ENCODE results near the gene ZNF608. TPM values are rescaled to one million over a fixed set of nuclear protein-coding genes. Genes with fewer than 3 reads are reported as not detected.
A peak's percentile ranks its signal among the peaks of the same experiment; 100 is the strongest.

Gene ZNF608
- total RNA-seq, 1 donor = 30.3 TPM

DNA sequence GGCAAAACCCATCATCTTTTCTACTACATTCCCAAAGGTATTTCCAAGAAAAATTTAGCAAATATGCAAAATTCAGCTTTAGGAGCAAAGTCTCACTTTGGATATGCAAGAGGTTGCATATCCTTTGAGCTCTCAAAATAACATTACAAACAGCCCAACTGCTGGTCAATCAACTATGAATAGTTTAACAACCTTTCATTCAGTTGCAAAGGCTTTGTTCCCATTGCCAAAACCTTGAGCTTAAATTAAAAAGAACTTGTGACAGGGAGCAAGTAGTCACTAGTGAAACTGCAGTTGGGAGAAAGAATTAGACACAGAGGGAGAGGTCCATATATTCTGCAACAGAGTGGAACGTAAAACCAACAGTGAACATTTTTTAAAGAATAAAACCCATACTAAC lies 8.8 kb downstream of the ZNF608 start:
- DNase-seq (ENCODE audit: low read depth) = no peak
- no peak overlapping the region for H3K4me3 ChIP-seq (ENCODE audit: low read depth, low read length)
- TF ChIP-seq, protein P1, sequence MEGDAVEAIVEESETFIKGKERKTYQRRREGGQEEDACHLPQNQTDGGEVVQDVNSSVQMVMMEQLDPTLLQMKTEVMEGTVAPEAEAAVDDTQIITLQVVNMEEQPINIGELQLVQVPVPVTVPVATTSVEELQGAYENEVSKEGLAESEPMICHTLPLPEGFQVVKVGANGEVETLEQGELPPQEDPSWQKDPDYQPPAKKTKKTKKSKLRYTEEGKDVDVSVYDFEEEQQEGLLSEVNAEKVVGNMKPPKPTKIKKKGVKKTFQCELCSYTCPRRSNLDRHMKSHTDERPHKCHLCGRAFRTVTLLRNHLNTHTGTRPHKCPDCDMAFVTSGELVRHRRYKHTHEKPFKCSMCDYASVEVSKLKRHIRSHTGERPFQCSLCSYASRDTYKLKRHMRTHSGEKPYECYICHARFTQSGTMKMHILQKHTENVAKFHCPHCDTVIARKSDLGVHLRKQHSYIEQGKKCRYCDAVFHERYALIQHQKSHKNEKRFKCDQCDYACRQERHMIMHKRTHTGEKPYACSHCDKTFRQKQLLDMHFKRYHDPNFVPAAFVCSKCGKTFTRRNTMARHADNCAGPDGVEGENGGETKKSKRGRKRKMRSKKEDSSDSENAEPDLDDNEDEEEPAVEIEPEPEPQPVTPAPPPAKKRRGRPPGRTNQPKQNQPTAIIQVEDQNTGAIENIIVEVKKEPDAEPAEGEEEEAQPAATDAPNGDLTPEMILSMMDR (IDR thresholded peaks at IDR 0.05; ENCODE audit: insufficient read depth, low read length) = no peak

DNA sequence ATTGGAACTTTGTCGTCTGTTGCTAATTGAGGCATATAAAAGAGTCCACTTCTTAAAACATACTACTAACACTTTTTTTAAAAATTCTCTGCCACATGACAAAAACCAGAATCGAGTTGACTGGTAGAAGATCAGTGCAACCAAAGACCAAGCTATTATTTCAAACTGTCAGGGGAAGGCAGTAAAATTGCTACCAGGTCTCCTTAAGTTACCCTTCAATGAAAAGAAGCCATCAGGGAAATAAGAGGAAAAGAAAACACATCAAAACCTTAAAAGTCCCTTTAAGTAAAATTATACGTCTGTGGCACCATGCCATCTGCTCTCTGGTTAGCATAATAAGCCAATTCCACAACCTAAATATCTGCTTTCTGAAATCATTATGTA lies 9.6 kb downstream of the ZNF608 start:
- no peak overlapping the region for H3K4me3 ChIP-seq (ENCODE audit: low read depth, low read length)
- TF ChIP-seq, protein P1 (IDR thresholded peaks at IDR 0.05; ENCODE audit: insufficient read depth, low read length) = no peak
- DNase-seq (ENCODE audit: low read depth) = no peak

DNA sequence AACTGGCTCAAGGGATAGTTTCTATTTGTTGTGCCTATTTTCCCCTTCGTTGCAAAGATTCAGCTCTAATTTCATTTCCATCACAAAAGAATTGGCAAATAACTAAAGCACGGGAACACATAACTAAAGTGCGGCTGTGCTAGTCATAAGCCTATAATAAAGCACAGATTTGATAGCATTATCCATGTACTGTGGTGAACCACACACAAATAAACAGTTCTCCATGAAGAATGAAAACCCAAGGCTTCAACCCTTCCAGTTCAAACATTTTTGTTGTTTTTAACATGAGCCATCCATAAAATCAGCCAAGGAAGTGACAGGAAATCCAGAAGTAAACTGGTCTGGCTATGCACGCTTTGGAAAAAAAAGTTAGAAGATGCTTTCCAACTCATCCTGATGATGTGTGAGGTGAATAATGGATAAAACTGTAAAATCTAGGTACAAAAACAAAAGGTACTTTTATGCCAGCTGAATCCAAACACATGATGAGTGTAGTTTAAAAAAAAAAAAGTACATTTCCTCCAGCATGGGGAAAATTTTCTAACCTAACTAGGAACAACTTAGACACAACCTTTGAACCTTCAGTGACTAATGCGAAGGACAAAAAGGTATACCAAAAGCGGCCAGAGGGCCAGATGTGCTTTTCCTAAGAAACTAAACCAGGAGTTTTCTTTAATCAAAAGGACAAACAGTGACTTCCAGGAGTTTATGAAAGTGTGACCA lies 10.2 kb downstream of the ZNF608 start:
- TF ChIP-seq, protein P1 (IDR thresholded peaks at IDR 0.05; ENCODE audit: insufficient read depth, low read length) = no peak
- H3K4me3 ChIP-seq (ENCODE audit: low read depth, low read length) = peak overlapping the region; percentile 26
- DNase-seq (ENCODE audit: low read depth) = peak; percentile 90

DNA sequence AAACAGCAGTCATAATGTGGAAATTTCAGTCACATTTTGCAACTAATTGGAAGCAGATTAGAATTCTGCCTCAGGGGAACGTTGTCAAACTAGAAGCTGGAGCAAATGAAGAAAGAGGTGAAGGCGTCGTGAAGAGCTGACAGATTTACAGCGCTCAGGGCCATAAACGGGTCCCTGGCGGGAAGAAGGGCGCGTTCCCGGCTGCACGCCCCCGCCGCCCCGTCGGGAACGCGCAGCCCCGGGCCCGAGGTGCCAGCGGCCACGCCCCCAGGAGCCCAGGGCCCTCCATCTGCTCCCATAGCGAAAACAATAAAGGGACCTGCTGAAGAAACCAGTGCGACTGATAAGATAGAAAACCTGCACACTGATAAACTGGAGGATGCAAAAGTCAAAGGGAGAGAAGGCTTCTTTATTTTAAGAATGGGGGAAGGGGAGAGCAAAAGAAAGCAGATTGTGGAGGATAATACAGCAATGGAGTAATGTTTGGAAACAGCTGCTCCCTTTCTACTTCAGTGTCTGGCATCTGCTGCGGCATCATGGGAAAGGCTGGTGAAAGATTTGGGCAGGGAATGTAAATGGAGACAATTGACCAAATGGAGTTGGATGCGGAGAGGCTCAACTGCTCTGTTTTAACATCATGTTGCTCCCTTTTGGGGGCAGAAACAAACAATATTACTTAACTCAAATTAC lies 11.1 kb downstream of the ZNF608 start:
- peak; percentile 78 for DNase-seq (ENCODE audit: low read depth)
- H3K4me3 ChIP-seq (ENCODE audit: low read depth, low read length) = peak overlapping the region; percentile 28
- TF ChIP-seq, protein P1 (IDR thresholded peaks at IDR 0.05; ENCODE audit: insufficient read depth, low read length) = no peak

DNA sequence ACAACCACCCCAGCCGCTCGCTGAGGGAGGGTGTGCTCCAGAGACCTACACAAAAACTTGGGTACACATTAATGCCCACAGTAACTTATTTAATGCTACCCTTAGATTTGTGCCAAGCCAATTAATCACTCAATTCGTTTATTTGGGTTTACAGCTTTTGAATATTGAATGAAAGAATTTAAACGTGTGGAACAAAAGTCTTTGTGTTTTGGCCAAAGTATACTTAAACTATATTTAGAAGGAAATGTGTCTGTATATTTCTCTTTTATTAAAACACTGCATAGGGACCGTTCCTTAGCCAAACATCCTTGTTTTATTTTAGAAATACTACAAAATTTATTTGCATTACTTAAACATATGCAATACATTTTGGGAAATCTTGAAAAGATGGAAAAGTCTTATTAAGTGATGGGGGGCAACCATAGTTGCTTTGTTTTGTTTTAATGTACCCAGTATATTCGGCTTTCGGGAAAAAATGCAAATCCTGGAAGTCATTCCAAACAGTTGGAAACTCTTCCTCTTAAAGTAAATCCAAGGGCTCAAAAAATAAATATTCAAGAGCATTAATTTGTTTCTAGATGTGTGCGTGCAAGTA lies 11.8 kb downstream of the ZNF608 start:
- H3K4me3 ChIP-seq (ENCODE audit: low read depth, low read length) = peak overlapping the region; percentile 25
- TF ChIP-seq, protein P1 (IDR thresholded peaks at IDR 0.05; ENCODE audit: insufficient read depth, low read length) = no peak
- no peak for DNase-seq (ENCODE audit: low read depth)

DNA sequence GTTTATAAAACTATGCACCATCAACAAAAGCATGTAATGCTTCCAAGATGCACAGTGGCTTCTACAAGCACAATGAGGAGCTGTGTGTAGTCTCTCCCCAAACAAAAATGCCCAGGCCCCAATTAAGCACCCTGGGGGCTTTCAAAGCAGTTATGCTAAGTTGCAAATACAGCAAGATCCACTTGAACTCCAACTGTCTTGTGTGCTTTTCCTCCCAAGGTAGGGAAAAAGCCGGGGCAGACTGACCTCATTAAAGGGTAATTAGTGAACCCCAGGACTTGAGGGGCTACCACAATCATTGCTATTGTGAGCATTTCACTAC lies 13.1 kb downstream of the ZNF608 start:
- no peak for DNase-seq (ENCODE audit: low read depth)
- H3K4me3 ChIP-seq (ENCODE audit: low read depth, low read length) = no peak overlapping the region
- TF ChIP-seq, protein P1 (IDR thresholded peaks at IDR 0.05; ENCODE audit: insufficient read depth, low read length) = no peak
